ENCODE measurements around the gene NKX1-1.

Gene NKX1-1

DNA sequence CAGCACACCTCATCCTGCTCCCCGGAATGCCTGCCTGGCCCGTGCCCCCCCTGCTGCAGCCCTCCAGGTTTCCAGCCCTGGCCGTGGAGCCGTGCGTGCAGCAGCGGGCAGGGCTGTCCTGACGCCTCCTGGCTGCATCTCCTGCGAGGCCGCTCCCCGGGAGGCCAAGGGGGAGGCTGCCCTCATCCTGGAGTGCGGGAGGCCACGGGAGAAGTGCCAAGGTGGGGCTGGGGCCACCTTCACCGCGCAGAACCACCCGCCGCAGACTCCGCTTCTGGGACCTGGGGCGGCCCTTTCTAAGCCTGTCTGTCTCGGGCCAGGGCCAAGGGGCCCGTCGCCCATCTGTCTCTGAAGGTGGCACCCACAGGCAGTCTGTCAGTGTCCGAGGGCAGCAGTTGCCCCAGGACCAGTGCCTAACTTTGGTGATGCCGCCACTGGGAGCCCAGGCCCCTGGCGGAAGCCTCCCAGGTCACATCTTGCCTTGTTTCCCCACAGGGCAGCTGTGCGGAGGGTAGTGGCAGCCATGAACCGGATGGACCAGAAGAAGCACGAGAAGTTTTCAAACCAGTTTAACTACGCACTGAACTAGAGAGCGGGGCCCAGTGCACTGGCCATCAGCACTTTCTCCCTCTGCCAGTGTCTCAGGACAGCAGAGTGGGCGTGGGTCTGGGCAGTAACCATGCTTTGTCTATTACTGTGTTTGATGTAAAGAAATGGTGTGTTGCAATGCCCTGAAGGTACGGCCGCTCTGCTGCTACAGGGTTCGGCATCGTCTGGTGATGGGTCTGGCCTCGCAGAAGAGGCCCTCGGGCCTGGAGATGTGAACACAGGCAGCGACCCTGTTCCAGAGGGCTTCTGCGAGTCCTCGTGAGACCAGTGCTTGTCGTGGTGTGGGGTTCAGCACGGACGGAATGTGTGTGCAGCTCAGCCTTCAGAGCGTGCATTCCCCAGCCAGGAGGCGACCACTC lies 20.6 kb downstream of the NKX1-1 start:
- DNase-seq (ENCODE audit: low read depth) = no peak

DNA sequence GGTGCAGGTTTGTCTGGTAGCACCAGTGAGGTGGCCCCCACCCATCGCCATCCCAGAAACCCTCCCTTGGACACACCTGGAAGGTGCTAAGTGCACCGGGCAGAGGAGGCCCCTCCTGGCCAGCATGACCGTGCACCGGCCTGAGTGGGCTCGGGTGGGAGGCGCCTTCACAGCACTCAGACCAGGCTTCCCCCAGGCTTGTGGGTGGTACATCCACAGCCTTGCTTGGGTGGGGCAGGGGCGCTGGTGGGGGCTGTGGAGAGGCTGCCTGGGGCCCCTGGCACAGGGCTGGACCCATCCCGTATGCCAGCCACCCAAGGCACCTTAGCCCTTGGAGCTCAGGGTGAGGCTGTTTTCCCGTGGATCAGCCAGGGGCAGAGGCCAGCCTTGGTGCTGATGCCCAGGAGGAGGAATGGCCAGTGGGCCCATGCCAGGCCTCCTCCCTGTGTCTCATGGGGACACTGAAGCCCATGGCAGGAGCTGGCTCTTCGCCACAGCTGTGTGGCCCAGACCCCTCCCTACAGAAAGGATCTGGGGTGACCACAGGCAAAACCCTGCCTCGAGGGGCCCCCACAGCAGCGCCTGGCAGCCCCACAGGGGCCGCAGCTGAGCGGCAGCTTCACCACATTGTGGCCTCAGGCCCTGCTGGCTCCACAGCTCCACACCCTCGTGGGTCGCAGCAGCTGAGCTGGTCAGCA lies 21.4 kb downstream of the NKX1-1 start:
- DNase-seq (ENCODE audit: low read depth) = no peak

DNA sequence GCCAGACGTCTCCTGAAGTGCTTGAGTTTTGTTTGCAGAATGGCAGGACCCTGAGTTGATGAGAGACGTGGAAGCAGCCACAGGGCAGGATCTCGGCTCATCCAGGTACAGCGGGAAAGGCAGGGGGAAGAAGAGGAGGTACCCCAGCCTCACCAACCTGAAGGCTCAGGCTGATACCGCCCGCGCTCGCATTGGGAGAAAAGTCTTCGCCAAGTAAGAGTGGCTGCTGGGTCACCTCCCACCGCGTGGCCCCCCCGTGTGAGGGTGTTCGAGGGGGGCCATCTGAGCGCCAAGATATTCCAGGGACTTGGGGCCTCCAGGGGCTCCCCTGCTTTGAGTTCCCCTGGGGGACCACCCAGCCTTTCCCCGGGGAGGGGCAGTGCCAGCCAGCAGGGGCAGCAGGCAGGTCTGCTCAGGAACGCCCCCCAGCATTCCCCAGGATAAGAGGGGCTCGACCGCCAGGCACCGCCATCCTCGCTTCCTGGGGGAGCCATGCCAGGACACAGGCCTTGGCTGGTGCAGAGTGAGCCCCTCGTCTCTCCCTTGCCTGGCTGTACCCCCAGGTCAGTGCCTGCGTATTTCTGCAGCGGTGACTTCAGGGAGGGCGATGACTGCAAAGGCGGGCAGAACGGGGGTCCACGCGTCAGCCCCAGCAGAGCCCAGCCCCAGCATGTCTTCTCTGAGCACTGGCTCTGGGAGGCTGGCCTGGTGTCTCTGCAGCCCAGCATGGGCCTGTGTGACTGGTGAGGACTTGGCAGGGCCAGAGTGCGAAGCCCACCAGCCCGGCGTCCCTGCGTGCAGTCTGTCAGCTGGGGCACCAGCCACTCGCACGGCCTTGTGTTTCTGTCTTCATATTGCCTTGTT lies 22.3 kb downstream of the NKX1-1 start:
- no peak for DNase-seq (ENCODE audit: low read depth)

DNA sequence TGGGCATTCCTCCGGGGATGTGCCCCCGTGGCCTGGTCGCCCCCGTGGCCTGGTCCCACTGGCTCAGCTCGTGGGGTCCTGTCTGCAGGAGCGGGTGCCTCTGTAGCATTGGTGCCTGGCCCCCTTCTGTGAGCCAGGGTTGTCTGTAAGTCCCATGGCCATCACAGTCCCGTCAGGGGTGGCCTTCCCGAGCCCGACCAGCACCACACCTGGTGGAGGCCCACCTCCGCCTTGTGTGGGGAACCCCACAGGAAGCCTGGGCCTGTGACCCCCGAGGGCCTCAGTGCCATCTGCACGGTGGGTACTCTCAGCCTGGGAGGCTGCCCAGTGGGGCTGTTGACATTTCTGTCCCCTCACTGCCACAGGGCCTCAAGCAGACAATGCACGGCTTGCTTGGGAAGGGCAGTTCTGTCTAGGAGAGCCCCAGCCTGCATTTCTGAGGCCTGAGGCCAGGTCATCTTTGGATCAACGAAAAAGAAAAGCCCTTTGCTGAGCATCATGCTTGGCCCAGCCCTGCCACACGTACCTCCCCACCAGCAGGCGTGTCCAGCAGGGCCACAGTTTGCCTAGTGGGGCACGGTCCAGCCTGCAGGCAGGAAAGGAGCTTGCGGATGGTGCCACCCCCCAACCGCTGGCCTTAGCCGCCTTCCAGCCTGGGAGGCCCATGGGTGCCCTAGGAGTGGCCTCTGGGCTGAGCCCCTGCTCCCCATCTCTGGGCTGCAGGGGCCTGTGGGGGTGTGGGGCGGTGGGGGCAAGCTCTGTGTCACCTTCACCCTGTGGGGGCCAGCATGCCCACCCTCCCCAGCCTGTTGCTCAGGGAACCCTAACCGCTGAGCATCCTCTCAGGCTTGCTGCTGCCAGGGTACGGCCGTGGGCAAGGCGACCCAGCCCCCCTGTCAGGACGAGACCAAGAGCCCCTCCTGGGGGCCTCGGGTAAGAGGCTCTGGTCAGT lies 23.2 kb downstream of the NKX1-1 start:
- no peak for DNase-seq (ENCODE audit: low read depth)

DNA sequence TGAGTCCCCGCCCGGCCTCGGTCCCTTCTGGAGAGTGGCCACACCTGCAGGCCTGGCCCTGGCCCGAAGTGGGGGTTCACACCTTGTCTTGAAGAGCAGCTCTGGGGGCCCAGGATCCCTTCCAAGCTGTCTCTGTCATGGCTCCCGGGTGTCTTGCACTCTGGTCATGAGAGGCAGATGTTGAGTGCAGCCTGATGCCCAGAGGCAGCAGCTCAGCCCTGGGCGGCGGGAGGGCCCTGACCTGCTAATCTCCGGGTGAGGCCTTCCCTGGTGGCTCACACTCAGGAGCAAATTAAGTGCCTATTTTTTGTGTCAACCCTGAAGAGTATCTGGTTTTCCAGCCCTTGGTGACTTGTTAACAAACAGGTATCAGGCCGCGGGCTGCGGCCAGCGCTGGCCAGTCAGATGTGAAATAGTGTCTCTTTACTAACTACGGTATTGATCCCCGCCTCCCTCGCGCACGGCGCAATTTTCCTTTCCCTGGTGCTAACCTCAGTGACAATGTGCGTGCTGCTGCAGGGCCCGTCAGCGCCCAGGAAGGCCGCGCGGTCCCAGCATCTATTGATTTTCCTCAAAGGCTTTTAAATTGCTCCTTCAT lies 24.2 kb downstream of the NKX1-1 start:
- DNase-seq (ENCODE audit: low read depth) = no peak

DNA sequence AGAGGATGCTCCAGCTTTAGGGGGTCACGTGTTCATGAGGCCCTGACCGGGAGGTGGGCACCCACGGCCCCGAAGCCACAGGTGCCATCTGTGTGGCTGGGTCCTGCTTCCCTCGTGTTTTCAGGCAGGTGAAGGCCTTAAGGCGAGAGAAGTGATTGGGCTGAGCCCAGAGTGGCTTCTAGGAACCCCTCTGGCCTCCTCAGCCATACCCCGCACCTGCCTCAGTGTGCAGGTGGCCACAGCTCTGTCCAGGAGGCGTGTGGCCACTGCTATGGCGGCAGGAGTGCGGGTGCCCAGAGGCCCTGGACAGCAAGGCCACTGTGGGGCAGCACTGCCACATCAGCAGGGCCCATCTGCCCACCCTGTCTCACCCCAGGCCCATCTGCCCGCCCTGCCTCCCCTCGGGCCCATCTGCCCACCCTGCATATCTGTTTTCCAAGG lies 25.0 kb downstream of the NKX1-1 start:
- DNase-seq (ENCODE audit: low read depth) = no peak

DNA sequence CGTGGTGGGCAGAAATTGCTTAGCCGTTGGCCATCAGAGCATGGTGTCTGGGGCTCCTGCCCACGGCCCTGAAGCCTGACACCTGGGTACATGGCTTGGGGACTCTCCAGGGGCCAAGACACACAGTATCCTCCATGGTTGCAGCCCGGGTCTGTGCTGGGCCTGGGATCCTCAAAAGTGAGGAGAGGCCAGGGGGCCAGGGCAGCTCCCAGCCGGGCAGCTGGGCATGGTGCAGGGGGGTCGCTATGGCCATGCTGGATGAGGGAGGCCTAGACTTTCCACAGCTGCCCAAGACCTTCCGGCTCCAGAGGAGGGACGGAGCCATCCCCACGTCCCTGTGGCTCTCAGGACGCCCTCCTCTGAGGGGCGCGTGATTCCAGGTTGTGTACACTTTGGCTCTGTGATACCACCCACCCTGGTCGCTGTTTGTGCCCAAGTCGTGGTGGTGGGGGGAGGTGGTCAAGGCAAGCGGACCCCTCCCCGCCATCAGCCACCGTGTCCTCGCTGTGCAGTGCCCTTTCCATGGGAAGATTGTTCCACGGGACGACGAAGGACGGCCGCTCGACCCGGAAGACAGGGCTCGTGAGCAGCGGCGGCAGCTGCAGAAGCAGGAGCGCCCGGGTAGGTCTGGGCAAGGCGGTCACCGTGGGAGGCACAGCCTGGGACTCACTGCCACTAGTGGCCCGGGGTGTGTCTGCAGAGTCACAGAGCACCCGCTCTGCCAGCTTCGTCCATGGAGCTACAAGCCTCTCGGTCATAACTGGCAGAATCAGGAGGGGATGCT lies 25.7 kb downstream of the NKX1-1 start:
- no peak for DNase-seq (ENCODE audit: low read depth)

DNA sequence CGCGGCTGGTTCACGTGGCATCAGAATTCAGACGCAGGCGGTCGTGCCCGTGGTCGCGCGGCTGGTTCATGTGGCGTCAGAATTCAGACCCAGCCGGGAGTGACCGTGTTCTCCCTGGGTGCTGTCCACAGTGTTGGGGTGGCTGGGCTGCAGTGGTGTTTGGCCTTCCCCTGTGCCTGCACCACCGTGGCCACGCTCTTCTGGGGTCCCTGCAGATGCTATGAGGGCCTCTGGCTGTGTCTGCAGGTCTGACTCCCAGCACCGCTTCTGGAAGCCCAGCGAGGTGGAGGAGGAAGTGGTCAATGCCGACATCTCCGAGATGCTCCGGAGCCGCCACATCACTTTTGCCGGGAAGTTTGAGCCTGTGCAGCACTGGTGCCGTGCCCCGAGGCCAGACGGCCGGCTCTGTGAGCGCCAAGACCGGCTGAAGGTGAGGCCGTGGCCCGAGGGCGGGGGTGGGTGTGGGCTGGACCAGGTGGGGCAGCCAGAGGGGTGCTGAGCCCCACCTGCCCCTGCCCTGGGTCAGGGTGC lies 26.4 kb downstream of the NKX1-1 start:
- no peak for DNase-seq (ENCODE audit: low read depth)

DNA sequence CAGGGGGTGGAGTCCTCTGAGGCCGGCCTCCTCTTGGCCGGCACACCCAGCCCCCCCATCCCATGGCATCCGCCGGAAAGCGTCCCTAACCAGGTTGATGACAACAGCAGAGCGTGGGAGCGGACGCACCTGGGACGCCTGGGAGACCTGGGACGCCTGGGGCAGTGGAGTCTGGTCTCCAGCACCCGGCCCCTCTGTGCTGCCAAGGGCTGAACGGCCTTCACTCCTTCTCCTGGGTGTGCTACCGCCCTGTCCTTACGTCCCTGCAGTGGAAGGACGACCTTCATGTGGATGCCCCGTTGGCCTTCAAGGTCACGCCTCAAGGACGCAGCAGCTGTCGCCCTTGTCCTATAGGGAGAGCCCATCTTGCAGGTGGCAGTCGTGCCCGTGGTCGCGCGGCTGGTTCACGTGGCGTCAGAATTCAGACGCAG lies 26.9 kb downstream of the NKX1-1 start:
- no peak for DNase-seq (ENCODE audit: low read depth)

DNA sequence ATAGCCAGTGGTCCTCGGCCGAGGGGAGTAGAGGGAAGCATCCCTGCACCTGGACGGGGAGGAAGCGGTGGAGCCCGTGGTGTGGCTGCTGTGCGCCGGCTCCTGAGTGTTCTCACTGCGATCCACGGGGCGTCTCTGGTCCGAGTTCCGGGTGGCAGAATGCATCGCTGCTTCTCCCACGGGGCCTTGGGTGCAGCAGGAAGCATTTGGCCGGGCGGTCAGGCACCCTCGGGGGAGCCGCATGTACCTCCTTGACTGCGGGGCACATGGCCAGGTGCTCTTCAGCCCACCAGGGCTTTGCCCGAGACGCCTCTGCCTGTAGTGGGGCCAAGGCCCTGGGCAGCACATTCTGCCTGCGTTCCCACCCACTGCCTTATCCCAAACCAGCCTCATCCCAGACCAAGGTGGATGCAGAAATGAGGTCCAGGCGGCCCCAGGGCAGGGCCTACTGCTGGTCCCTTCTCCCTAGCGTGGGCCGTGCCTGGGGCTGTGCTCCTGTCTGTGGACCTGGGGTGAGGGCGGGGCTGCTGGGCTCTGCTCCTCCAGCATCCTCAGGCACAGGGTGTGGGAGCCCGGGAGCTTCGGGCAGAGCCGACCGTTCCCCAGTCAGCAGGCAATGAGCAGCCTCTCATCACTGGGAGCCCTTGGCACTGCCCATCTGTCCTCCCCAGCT lies 27.5 kb downstream of the NKX1-1 start:
- DNase-seq (ENCODE audit: low read depth) = no peak

DNA sequence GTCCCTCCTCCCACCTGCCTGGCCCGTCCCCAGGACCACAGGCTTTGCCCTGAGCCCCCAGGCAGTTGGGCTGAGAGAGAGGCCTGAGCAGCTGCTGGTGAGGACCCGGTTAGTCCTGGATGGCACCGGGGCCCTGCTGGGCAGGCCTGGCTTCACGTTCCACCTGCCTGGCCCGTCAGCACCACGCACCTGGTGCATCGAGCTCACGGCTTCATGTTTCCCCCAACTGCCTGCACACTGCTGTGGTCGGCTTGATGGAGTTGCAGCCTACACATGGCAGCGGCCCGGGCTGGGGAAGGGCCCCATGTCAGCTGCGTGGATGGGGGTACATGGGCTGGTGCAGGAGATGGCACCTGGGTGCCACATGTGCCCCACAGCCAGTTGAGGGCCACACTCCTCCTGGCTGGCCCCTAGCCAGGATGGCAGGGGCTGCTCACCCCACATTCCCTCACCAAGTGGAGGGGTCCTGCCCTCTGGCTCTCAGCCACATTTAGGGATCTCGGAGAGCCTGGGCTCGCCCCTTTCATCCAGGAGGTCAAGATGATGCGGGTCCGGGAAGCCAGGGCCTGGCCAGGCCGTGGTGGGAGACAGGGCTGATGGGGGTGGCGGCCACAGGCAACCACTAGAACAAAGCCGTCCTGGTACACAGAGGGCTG lies 28.5 kb downstream of the NKX1-1 start:
- DNase-seq (ENCODE audit: low read depth) = no peak

DNA sequence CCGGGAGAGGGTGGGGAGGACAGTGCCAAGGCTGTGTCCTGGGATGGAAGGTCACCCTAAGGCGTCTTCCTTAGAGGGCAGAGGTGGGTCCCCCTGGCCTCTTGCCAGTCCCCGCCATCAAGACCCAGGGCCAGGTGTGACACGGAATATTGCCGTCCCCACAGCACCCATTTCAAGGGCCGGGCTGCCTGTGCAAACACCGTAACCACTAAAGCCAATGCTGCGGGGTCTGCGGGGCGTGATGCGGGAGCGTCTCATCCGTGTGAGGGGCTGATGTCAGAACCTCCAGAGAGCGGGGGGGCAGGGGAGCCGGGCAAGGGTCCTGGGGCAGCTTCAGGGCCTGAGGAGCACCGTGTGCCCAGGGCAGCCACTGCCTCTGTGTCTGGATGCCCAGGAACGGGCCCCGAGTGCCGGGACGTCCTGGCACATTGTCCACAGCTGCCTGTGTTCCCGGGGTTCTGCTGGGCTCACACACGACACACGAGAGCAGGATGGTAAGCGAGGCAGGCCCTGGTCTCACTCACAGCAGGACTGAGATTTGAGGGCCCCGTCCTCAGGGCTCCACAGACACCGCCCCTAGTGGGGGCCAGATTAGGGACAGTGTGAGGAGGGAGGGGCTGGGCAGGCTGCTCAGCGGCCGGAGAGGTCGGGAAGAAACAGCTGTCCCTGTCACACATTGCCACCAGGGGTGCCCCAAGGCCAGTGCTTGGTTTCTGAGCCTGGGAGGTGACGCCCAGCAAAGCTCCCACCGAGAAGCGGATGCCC lies 29.2 kb downstream of the NKX1-1 start:
- DNase-seq (ENCODE audit: low read depth) = no peak

DNA sequence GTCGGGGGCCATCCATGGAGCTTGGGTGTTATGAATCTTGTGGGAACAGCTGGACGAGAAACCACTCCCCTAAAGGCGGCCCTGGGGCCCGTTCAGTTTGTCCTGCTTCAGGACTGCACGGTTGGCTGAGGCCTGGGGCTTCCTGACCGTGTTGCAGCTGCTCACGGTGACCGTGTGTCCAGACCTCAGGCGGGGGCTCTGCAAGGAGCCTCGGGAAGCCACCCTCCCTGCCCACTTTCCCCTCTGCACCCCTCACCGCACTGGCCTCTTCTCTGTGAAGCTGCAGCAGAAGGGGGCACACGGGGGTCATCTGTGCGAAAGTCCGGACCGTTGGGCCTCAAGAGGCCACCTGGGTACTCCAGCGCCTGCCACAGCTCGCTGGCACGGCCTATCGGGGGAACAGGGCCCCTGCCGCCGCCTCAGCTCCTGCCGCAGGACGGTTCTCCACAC lies 29.8 kb downstream of the NKX1-1 start:
- DNase-seq (ENCODE audit: low read depth) = no peak

DNA sequence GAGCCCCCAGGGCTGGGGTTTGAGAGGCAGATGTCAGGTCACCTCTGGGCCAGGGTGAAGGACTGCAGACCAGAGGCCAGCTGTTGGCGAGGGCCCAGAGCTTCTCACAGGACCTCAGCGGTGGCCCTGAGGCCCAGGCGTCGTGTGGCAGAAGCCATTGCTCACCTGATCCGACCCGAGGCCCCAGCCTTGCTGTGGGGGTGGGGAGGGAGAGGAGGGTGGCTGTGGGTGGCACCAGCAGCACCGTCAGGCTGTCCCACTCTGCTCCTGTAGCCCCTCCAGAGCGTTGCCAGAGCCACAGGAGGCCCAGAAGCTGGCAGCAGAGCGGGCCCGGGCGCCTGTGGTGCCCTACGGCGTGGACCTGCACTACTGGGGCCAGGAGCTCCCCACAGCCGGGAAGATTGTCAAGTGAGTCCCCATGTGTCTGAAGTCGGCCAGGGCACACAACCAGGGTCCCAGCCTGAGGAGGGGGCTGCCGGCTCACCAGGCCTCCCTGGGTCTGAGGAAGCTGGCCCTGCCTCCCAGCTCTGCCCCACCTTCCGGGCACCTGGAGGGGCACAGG lies 30.4 kb downstream of the NKX1-1 start:
- DNase-seq (ENCODE audit: low read depth) = no peak

DNA sequence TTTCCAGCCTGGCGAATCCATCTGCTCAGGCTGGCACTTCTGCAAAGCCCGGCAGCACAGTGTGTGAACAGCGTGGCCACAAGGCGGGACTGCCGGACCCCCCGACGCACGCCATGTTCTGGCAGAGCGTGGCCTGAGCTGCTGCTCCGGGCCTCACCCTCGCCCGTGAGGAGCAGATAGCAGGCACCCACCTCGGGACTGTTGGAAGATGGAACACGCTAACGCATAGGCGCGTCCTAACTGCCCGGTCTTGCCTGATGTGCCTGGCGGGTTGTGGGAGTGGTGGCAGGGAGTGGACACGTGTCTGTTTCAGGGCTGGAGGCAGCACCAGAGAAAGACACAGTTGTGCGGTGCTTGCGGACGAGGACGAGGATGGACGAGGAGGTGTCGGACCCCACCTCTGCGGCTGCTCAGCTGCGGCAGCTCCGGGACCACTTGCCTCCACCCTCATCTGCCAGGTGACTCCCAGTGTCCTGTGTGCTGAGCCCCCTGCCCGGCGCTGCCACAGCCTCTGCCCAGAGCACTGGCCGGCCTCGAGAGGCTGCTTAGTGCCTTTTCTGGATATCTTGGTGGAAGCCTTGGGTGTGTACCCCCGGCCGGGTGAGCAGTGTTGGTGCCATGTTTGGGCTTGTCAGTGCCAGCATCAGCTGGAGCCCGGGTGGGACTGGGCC lies 31.1 kb downstream of the NKX1-1 start:
- DNase-seq (ENCODE audit: low read depth) = no peak

DNA sequence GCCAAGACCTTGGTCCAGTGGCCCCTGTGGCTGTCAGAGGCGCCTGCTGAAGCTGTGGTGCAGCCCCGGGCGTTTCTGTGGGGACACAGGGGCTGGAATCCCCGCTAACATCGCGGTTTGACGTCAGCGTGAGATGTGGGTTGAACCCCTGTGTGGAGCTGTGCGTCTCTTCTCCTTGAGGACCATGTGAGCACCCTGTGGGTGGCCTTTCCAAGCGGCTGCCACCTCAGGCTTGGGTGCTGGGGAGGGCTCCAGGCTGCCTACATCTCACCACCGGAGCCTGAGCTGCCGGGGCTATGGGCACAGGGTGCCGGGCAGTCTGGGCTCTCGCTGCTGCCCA lies 31.6 kb downstream of the NKX1-1 start:
- no peak for DNase-seq (ENCODE audit: low read depth)

Data from stimulated activated CD8-positive, alpha-beta memory T cell treated with anti-CD3 and anti-CD28 coated beads, Interleukin-12 subunit alpha, Interleukin-12 subunit beta, amount 100 ng/mL, for 4 hours (primary cell).